HepG2 (cell line): ENCODE measurements around the gene SIGLECL1. TPM values are rescaled to one million over a fixed set of nuclear protein-coding genes. Genes with fewer than 3 reads are reported as not detected.

Experiments
- ATAC-seq: fragments of 200-7000 bp; cut with Tn5 transposase; 3 replicates; pipeline ENCODE4 v1.9.1; 2020; ENCODE audit warnings: mild to moderate bottlenecking, moderate library complexity
- BruUV-seq: library from RNA; stranded (reverse); fragments of 400-500 nt; replicated peaks from 2 replicates; lab custom pipeline; 2021; lab: Mats Ljungman, UMichigan
- CTCF ChIA-PET: fragments of 300-600 bp; formaldehyde crosslinking; extraction: SDS; loops from one replicate; lab custom pipeline; 2021; ENCODE audit warnings: low total read pairs, inconsistent platforms, low intra/inter-chr PET ratio; lab: Yijun Ruan, JAX
- POLR2A ChIA-PET: fragments of 350-600 bp; sonication (Branson Sonifier 250); formaldehyde crosslinking; loops from one replicate; lab custom pipeline; 2020; ENCODE audit warnings: antibody characterized with exemption, inconsistent platforms; lab: Yijun Ruan, JAX
- DNase-seq: peaks from one replicate; pipeline ENCODE4 v3.0.0-alpha.2; 2015; ENCODE audit warnings: low spot score
- FAIRE-seq: peaks from 3 replicates; lab custom pipeline; 2011; peaks lifted over from hg19 to GRCh38; lab: Jason Lieb, UNC
- H2AFZ ChIP-seq: one replicate; pipeline ENCODE4 v1.6.1; 2011; ENCODE audit warnings: low read length, inconsistent platforms
- H3K27ac ChIP-seq: fragments of 300-600 bp; 3 replicates; pipeline ENCODE4 v1.8.0; 2011; ENCODE audit warnings: mixed run types, mild to moderate bottlenecking, mixed read lengths, low read length, inconsistent platforms; ENCODE audit not compliant: insufficient read depth; ENCODE audit errors: extremely low read length
- H3K27me3 ChIP-seq, 2 experiments: fragments of 200-600 bp in 1 of 2; 2 replicates in 1 of 2; 3 replicates in 1 of 2; pipeline versions ENCODE4 v1.6.0 to v1.8.0; 2011; ENCODE audit warnings: low read length in 2 of 2, mild to moderate bottlenecking in 2 of 2, moderate library complexity in 2 of 2, inconsistent platforms in 1 of 2; ENCODE audit not compliant: insufficient read depth in 2 of 2, control insufficient read depth in 1 of 2
- H3K36me3 ChIP-seq, 2 experiments: fragments of 200-600 bp in 1 of 2; replicated peaks in 1 of 2; 2 replicates in 1 of 2; 3 replicates in 1 of 2; pipeline versions ENCODE4 v1.5.1 to v1.8.0; 2011; ENCODE audit warnings: low read length in 2 of 2, inconsistent platforms in 1 of 2; ENCODE audit not compliant: insufficient read depth in 2 of 2, control insufficient read depth in 1 of 2
- H3K4me1 ChIP-seq: 2 replicates; pipeline ENCODE4 v1.5.1; 2012; ENCODE audit warnings: low read length, inconsistent platforms; ENCODE audit not compliant: insufficient read depth
- H3K4me2 ChIP-seq: 2 replicates; pipeline ENCODE4 v1.6.0; 2011; ENCODE audit warnings: low read depth, low read length, inconsistent platforms
- H3K4me3 ChIP-seq, 3 experiments: fragments of 200-600 bp in 1 of 3; sonication (generic), shearing (Covaris generic) in 1 of 3; replicated peaks in 1 of 3; 2 replicates each; pipeline ENCODE4 v1.5.1; 2011 to 2016; ENCODE audit warnings: low read length in 3 of 3, inconsistent platforms in 2 of 3, low read depth in 2 of 3, mild to moderate bottlenecking in 2 of 3, control low read depth in 1 of 3, mixed read lengths in 1 of 3; ENCODE audit not compliant: insufficient read depth in 1 of 3
- H3K79me2 ChIP-seq: one replicate; pipeline ENCODE4 v1.6.1; 2011; ENCODE audit warnings: low read length, inconsistent platforms; ENCODE audit not compliant: insufficient read depth
- H3K9ac ChIP-seq: 2 replicates; pipeline ENCODE4 v1.6.0; 2011; ENCODE audit warnings: mild to moderate bottlenecking, low read depth, low read length, inconsistent platforms; ENCODE audit not compliant: insufficient read depth
- H3K9me3 ChIP-seq: 2 replicates; pipeline ENCODE4 v1.5.1; 2012; ENCODE audit warnings: mild to moderate bottlenecking, low read length
- H4K20me1 ChIP-seq: 2 replicates; pipeline ENCODE4 v1.6.0; 2011; ENCODE audit warnings: inconsistent platforms, mild to moderate bottlenecking, low read length, moderate library complexity; ENCODE audit not compliant: insufficient read depth
- AHDC1 ChIP-seq: sonication (generic); formaldehyde crosslinking; IDR thresholded peaks from 2 replicates; pipeline ENCODE4 v1.5.1; 2020; ENCODE audit warnings: mild to moderate bottlenecking, missing genetic modification reagents, borderline replicate concordance
- BATF2 ChIP-seq: sonication (generic); formaldehyde crosslinking; IDR thresholded peaks from 2 replicates; pipeline ENCODE4 v1.8.0; 2022; ENCODE audit warnings: mild to moderate bottlenecking, missing genetic modification reagents, moderate library complexity
- BCLAF1 ChIP-seq: fragments of 450-650 bp; IDR thresholded peaks from 2 replicates; pipeline ENCODE4 v1.6.1; 2017; ENCODE audit warnings: mild to moderate bottlenecking
- ELF3 ChIP-seq: IDR thresholded peaks from 2 replicates; pipeline ENCODE4 v1.6.1; 2016; ENCODE audit warnings: missing genetic modification reagents, missing compliant biosample characterization
- JUN ChIP-seq: sonication (generic); formaldehyde crosslinking; IDR thresholded peaks from 2 replicates; pipeline ENCODE4 v1.4.0; 2020; ENCODE audit warnings: mild to moderate bottlenecking, missing genetic modification reagents
- MLX ChIP-seq: IDR thresholded peaks from 2 replicates; pipeline ENCODE4 v1.6.1; 2016
- U2AF1 ChIP-seq: fragments of 200-400 bp; formaldehyde crosslinking; optimal IDR thresholded peaks from 2 replicates; pipeline ENCODE3; 2017; ENCODE audit warnings: mild to moderate bottlenecking, low read depth, low read length
- ZBTB7A ChIP-seq: sonication (generic); formaldehyde crosslinking; IDR thresholded peaks from 2 replicates; pipeline ENCODE4 v1.8.0; 2022; ENCODE audit warnings: mild to moderate bottlenecking, missing genetic modification reagents
- ZBTB7B ChIP-seq: sonication (generic); formaldehyde crosslinking; IDR thresholded peaks from 2 replicates; pipeline ENCODE4 v1.4.0; 2020; ENCODE audit warnings: missing genetic modification reagents
- ZKSCAN1 ChIP-seq: fragments of 150-350 bp; IDR thresholded peaks from 2 replicates; pipeline ENCODE4 v1.6.1; 2014; ENCODE audit warnings: low read length
- ZMAT5 ChIP-seq: sonication (generic); formaldehyde crosslinking; IDR thresholded peaks from 2 replicates; pipeline ENCODE4 v1.5.0; 2020; ENCODE audit warnings: mild to moderate bottlenecking, low read depth, missing genetic modification reagents, borderline replicate concordance
- ZNF777 ChIP-seq: sonication (generic); formaldehyde crosslinking; IDR thresholded peaks from 2 replicates; pipeline ENCODE4 v1.4.0; 2020; ENCODE audit warnings: missing genetic modification reagents
- ZNF784 ChIP-seq: sonication (generic); formaldehyde crosslinking; IDR thresholded peaks from 2 replicates; pipeline ENCODE4 v1.5.1; 2020; ENCODE audit warnings: missing genetic modification reagents, mild to moderate bottlenecking, borderline replicate concordance
- WGBS: methylation state at CpG from one replicate; pipeline ENCODE4 v1.1.6; 2017; ENCODE audit warnings: low lambda C conversion rate; 5-methylcytosine and 5-hydroxymethylcytosine counted together
- in situ Hi-C: cut with HindIII; loops from 2 replicates; pipeline ENCODE4 v1.10.0; 2017; ENCODE audit warnings: low pct_unique_long_range_greater_than_20kb; ENCODE audit not compliant: extremely low pct_ligation_motif_present
- intact Hi-C: fragments of 100-400 bp; cut with micrococcal nuclease; formaldehyde crosslinking; loops from one replicate; pipeline ENCODE4 v1.10.0; 2022; ENCODE audit not compliant: unreplicated experiment
- polyA plus RNA-seq, 8 experiments: library from polyadenylated mRNA; depleted of rRNA in 3 of 8; stranded (reverse) in 7 of 8; unstranded in 1 of 8; fragments of >200 nt; fragmentation: Illumina TruSeq in 4 of 8; extraction: Trizol in 4 of 8; gene quantifications; 2 replicates each; pipeline versions ENCODE4 v1.2.1 to v1.2.3, GENCODE V29; 2011 to 2016; ENCODE audit warnings: low read depth in 4 of 8, missing spikeins in 1 of 8, mixed read lengths in 1 of 8; ENCODE audit not compliant: insufficient read depth in 1 of 8
- total RNA-seq, 5 experiments: library from RNA; depleted of rRNA; stranded (reverse); fragments of >200 nt; fragmentation: Illumina TruSeq; extraction: Trizol; gene quantifications; 2 replicates each; pipeline ENCODE4 v1.2.3, GENCODE V29; 2016; ENCODE audit warnings: low read depth in 1 of 5

Gene SIGLECL1
- total and polyA plus RNA-seq, 2 of the 13 experiments (the other 11 are each of a cell fraction or from before 2014, with no cell fraction given): not detected

- intact Hi-C loops: no loop called here
- CTCF ChIA-PET: interaction anchor here (1.3 kb wide), 1 partner anchor 110 kb away, joined by 3 read pairs; no protein-coding TSS in a partner anchor
- H2AFZ ChIP-seq: no peak overlapping the region
- no peaks in the 10 kb centered on the region for H3K36me3 ChIP-seq
- H3K79me2 ChIP-seq: no peaks in the 10 kb centered on the region
- H3K27ac ChIP-seq: no peak overlapping the region
- POLR2A ChIA-PET: no interaction called here
- H3K9ac ChIP-seq: no peak overlapping the region
- no peaks in the 10 kb centered on the region for H3K9me3 ChIP-seq
- H3K4me2 ChIP-seq: no peak overlapping the region
- no peak overlapping the region for H3K4me3 ChIP-seq
- DNase-seq: no peak
- ATAC-seq: no peak
- 7% methylated on average over 3 of the region's 5 CpGs for WGBS
- no peaks in the 10 kb centered on the region for H4K20me1 ChIP-seq
- peaks cover 5 to 61% of the 10 kb centered on the region in 2 experiments; a peak in 4 of 5 replicates for H3K27me3 ChIP-seq
- no peak for FAIRE-seq
- in situ Hi-C loops: loop anchor here (25.0 kb wide), 1 partner anchor 340 kb away; the partner anchor contains the start of genes SIGLEC14 and SIGLEC5
- H3K4me1 ChIP-seq: no peaks in the 10 kb centered on the region
- no TSS peak for BruUV-seq
- no peak for TF ChIP-seq AHDC1 (CRISPR knock-in tag)
- no peak for TF ChIP-seq ELF3
- TF ChIP-seq ZMAT5 (CRISPR knock-in tag): no peak
- TF ChIP-seq ZBTB7A (CRISPR knock-in tag): no peak
- TF ChIP-seq BATF2: no peak
- TF ChIP-seq ZNF784 (CRISPR knock-in tag): no peak
- TF ChIP-seq U2AF1: no peak
- no peak for TF ChIP-seq BCLAF1
- TF ChIP-seq ZBTB7B (CRISPR knock-in tag): no peak
- no peak for TF ChIP-seq ZKSCAN1
- TF ChIP-seq JUN: no peak
- TF ChIP-seq MLX (CRISPR knock-in tag): no peak
- no peak for TF ChIP-seq ZNF777
These were observed 46.5 kb downstream of the SIGLECL1 start for GRCh38 chr19:51297406-51297805.
